H4 (cell line): ENCODE measurements around the gene APCDD1. TPM values are rescaled to one million over a fixed set of nuclear protein-coding genes. Genes with fewer than 3 reads are reported as not detected.

ENCODE experiments used
- DNase-seq: peaks from one replicate; pipeline ENCODE4 v3.0.0-alpha.2; 2015; ENCODE audit warnings: low spot score
- total RNA-seq: library from RNA; depleted of rRNA; stranded (reverse); fragments of >200 nt; shearing (Covaris generic); gene quantifications from 2 replicates; pipeline ENCODE4 v1.2.3, GENCODE V29; 2014; rRNA removed

The APCDD1 gene
- 1.5 and 5.3 TPM in 2 replicates for total RNA-seq

GRCh38 chr18:10453806-10454680, at the start of gene APCDD1:
TSS of gene APCDD1 (plus strand) at chr18:10454635. CDS start at chr18:10454982, 347 bp downstream.
- DNase-seq = peak; percentile 20

- no peak for DNase-seq
Measured at GRCh38 chr18:10405014-10405493, 49.4 kb upstream of the APCDD1 start.

GRCh38 chr18:10405816-10406663, 48.4 kb upstream of the APCDD1 start:
- DNase-seq = no peak

GRCh38 chr18:10408131-10408530, 46.3 kb upstream of the APCDD1 start:
- DNase-seq = no peak

GRCh38 chr18:10409041-10409440, 45.4 kb upstream of the APCDD1 start:
- DNase-seq = no peak

- no peak for DNase-seq
Measured at GRCh38 chr18:10410472-10411308, 43.7 kb upstream of the APCDD1 start.

- DNase-seq = no peak
Measured at GRCh38 chr18:10412933-10413332, 41.5 kb upstream of the APCDD1 start.

- DNase-seq = no peak
Measured at GRCh38 chr18:10413722-10414121, 40.7 kb upstream of the APCDD1 start.

- DNase-seq = no peak
Measured at GRCh38 chr18:10414293-10414842, 40.1 kb upstream of the APCDD1 start.

GRCh38 chr18:10416065-10416464, 38.4 kb upstream of the APCDD1 start:
- DNase-seq = no peak

- no peak for DNase-seq
Measured at GRCh38 chr18:10417191-10417590, 37.2 kb upstream of the APCDD1 start.

- no peak for DNase-seq
Measured at GRCh38 chr18:10417664-10418063, 36.8 kb upstream of the APCDD1 start.

GRCh38 chr18:10418836-10419235, 35.6 kb upstream of the APCDD1 start:
- no peak for DNase-seq

- no peak for DNase-seq
Measured at GRCh38 chr18:10419420-10420103, 34.9 kb upstream of the APCDD1 start.

- DNase-seq = no peak
Measured at GRCh38 chr18:10420561-10421352, 33.7 kb upstream of the APCDD1 start.

GRCh38 chr18:10421859-10422258, 32.6 kb upstream of the APCDD1 start:
- DNase-seq = no peak

- DNase-seq = no peak
Measured at GRCh38 chr18:10422731-10423130, 31.7 kb upstream of the APCDD1 start.

GRCh38 chr18:10424585-10425307, 29.7 kb upstream of the APCDD1 start:
- no peak for DNase-seq

GRCh38 chr18:10430677-10431076, 23.8 kb upstream of the APCDD1 start:
- no peak for DNase-seq
